ENCODE data around the gene PRR7. TPM values are rescaled to one million over a fixed set of nuclear protein-coding genes. Genes with fewer than 3 reads are reported as not detected.

The PRR7 gene
- total and polyA plus RNA-seq, 2 experiments from 2014 or later: 27.1 to 29.0 TPM

GRCh38 chr5:177447611-177448243 lies 1.1 kb downstream of the PRR7 start:
- DNase-seq (ENCODE audit: low read depth in 1 of 2, low spot score in 1 of 2): peak; percentile 29 to 78
- H3K4me1 ChIP-seq (ENCODE audit: low read depth): peaks cover 9% of the 10 kb centered on the region
- H3K36me3 ChIP-seq: no peaks in the 10 kb centered on the region
- no peaks in the 10 kb centered on the region for H3K27me3 ChIP-seq
- no peak for TF ChIP-seq CTCF (IDR thresholded peaks at IDR 0.05; ENCODE audit: low read depth, low read length)
- no peak overlapping the region for H3K27ac ChIP-seq
- no peaks in the 10 kb centered on the region for H3K9me3 ChIP-seq (ENCODE audit: low read depth)
- H3K4me3 ChIP-seq: peak overlapping the region; percentile 58

GRCh38 chr5:177448244-177448950 lies 1.8 kb downstream of the PRR7 start:
- no peak overlapping the region for H3K27ac ChIP-seq
- peaks cover 9% of the 10 kb centered on the region for H3K4me1 ChIP-seq (ENCODE audit: low read depth)
- peaks cover 2% of the 10 kb centered on the region for H3K27me3 ChIP-seq
- H3K36me3 ChIP-seq: no peaks in the 10 kb centered on the region
- no peak for TF ChIP-seq CTCF (IDR thresholded peaks at IDR 0.05; ENCODE audit: low read depth, low read length)
- H3K4me3 ChIP-seq: no peak overlapping the region
- no peak for DNase-seq (ENCODE audit: low read depth in 1 of 2, low spot score in 1 of 2)
- H3K9me3 ChIP-seq (ENCODE audit: low read depth): no peaks in the 10 kb centered on the region

GRCh38 chr5:177449140-177450061 lies 2.8 kb downstream of the PRR7 start:
- Histone ChIP-seq H3K9me3 (ENCODE audit: low read depth) (no peaks in the 10 kb centered on the region), H3K4me1 (ENCODE audit: low read depth) (peaks cover 12% of the 10 kb centered on the region), H3K27ac (no peak overlapping the region), H3K27me3 (peaks cover 8% of the 10 kb centered on the region), H3K4me3 (no peak overlapping the region), H3K36me3 (no peaks in the 10 kb centered on the region)
- no peak for TF ChIP-seq CTCF (IDR thresholded peaks at IDR 0.05; ENCODE audit: low read depth, low read length)
- DNase-seq (ENCODE audit: low read depth in 1 of 2, low spot score in 1 of 2): no peak

- peaks cover 8% of the 10 kb centered on the region for H3K27me3 ChIP-seq
- H3K9me3 ChIP-seq (ENCODE audit: low read depth): no peaks in the 10 kb centered on the region
Measured at GRCh38 chr5:177450667-177451424, 4.2 kb downstream of the PRR7 start.

More at GRCh38 chr5:177450667-177451424, 4.2 kb downstream of the PRR7 start:
- Histone ChIP-seq H3K4me3 (no peak overlapping the region), H3K27ac (no peak overlapping the region), H3K36me3 (no peaks in the 10 kb centered on the region), H3K4me1 (ENCODE audit: low read depth) (peaks cover 8% of the 10 kb centered on the region)
- TF ChIP-seq CTCF (IDR thresholded peaks at IDR 0.05; ENCODE audit: low read depth, low read length): no peak
- no peak for DNase-seq (ENCODE audit: low read depth in 1 of 2, low spot score in 1 of 2)

Measured in cardiac muscle cell (in vitro differentiated cells and primary cell).